HEK293 (cell line): ENCODE results near the gene NOVA2.

Experiments used
- KLF10 ChIP-seq: fragments of 450-650 bp; IDR thresholded peaks from 2 replicates; pipeline ENCODE4 v1.5.1; 2018; ENCODE audit warnings: missing biosample characterization, mild to moderate bottlenecking, missing genetic modification characterization
- YY1 ChIP-seq: fragments of 450-650 bp; formaldehyde crosslinking; IDR thresholded peaks from 2 replicates; pipeline ENCODE4 v1.5.1; 2018; ENCODE audit warnings: missing biosample characterization, missing genetic modification characterization
- ZNF10 ChIP-seq: fragments of 450-650 bp; formaldehyde crosslinking; IDR thresholded peaks from 2 replicates; pipeline ENCODE4 v1.5.1; 2017; ENCODE audit warnings: missing biosample characterization, missing genetic modification characterization
- ZNF175 ChIP-seq: fragments of 450-650 bp; formaldehyde crosslinking; IDR thresholded peaks from 2 replicates; pipeline ENCODE4 v1.5.1; 2016; ENCODE audit warnings: missing biosample characterization, missing genetic modification characterization
- ZNF48 ChIP-seq: fragments of 450-650 bp; formaldehyde crosslinking; IDR thresholded peaks from 2 replicates; pipeline ENCODE4 v1.5.1; 2016; ENCODE audit warnings: missing biosample characterization, missing genetic modification characterization
- ZNF544 ChIP-seq: fragments of 450-650 bp; formaldehyde crosslinking; IDR thresholded peaks from 2 replicates; pipeline ENCODE4 v1.5.0; 2017; ENCODE audit warnings: missing biosample characterization, missing genetic modification characterization
- TF ChIP-seq, protein P1 (sequence below): fragments of 450-650 bp; formaldehyde crosslinking; IDR thresholded peaks from 2 replicates; pipeline ENCODE4 v1.5.1; 2017; ENCODE audit warnings: missing biosample characterization, missing genetic modification characterization
- TF ChIP-seq, protein P2 (sequence below): fragments of 450-650 bp; formaldehyde crosslinking; IDR thresholded peaks from 2 replicates; pipeline ENCODE4 v1.5.1; 2016; ENCODE audit warnings: missing biosample characterization, missing genetic modification characterization

DNA sequence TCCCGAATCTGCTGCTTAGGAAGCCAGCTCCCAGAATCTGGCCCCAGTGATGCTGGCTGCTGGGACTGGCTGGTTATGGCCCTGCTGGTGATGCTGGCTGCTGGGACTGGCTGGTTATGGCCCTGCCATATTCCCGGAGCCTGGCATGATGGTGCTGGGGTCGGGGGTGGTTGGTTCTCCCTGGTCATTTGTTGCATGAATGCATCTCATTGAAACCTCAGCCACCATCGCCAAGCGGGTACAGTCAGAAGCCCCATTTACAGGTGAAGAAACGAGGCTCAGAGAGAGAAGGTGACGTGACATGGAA lies 47.1 kb upstream of the NOVA2 start:
- no peak for TF ChIP-seq ZNF544 (tag by site-specific recombination)
- TF ChIP-seq, protein P1, sequence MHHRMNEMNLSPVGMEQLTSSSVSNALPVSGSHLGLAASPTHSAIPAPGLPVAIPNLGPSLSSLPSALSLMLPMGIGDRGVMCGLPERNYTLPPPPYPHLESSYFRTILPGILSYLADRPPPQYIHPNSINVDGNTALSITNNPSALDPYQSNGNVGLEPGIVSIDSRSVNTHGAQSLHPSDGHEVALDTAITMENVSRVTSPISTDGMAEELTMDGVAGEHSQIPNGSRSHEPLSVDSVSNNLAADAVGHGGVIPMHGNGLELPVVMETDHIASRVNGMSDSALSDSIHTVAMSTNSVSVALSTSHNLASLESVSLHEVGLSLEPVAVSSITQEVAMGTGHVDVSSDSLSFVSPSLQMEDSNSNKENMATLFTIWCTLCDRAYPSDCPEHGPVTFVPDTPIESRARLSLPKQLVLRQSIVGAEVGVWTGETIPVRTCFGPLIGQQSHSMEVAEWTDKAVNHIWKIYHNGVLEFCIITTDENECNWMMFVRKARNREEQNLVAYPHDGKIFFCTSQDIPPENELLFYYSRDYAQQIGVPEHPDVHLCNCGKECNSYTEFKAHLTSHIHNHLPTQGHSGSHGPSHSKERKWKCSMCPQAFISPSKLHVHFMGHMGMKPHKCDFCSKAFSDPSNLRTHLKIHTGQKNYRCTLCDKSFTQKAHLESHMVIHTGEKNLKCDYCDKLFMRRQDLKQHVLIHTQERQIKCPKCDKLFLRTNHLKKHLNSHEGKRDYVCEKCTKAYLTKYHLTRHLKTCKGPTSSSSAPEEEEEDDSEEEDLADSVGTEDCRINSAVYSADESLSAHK (tag by site-specific recombination): no peak
- no peak for TF ChIP-seq ZNF10 (tag by site-specific recombination)
- TF ChIP-seq, protein P2, sequence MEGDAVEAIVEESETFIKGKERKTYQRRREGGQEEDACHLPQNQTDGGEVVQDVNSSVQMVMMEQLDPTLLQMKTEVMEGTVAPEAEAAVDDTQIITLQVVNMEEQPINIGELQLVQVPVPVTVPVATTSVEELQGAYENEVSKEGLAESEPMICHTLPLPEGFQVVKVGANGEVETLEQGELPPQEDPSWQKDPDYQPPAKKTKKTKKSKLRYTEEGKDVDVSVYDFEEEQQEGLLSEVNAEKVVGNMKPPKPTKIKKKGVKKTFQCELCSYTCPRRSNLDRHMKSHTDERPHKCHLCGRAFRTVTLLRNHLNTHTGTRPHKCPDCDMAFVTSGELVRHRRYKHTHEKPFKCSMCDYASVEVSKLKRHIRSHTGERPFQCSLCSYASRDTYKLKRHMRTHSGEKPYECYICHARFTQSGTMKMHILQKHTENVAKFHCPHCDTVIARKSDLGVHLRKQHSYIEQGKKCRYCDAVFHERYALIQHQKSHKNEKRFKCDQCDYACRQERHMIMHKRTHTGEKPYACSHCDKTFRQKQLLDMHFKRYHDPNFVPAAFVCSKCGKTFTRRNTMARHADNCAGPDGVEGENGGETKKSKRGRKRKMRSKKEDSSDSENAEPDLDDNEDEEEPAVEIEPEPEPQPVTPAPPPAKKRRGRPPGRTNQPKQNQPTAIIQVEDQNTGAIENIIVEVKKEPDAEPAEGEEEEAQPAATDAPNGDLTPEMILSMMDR (tag by site-specific recombination): no peak
- TF ChIP-seq ZNF48: no peak
- TF ChIP-seq ZNF175 (tag by site-specific recombination): no peak
- TF ChIP-seq YY1 (tag by site-specific recombination): no peak
- TF ChIP-seq KLF10 (tag by site-specific recombination): no peak
